ENCODE results near the gene LPIN2. TPM values are rescaled to one million over a fixed set of nuclear protein-coding genes. Genes with fewer than 3 reads are reported as not detected.

The LPIN2 gene
- total and polyA plus RNA-seq, 2 of the 13 experiments (the other 11 are each of a cell fraction or from before 2014, with no cell fraction given): 46.0 to 119 TPM

- H3K36me3 ChIP-seq (replicated peaks in 1 of 2; ENCODE audit: control insufficient read depth in 1 of 2, insufficient read depth in 2 of 2, low read length in 2 of 2): peaks cover 1 to 24% of the 10 kb centered on the region in 2 experiments; a peak in 3 of 5 replicates
- peaks cover 90% of the 10 kb centered on the region for H4K20me1 ChIP-seq (ENCODE audit: insufficient read depth, low read length)
- H3K27me3 ChIP-seq (ENCODE audit: control insufficient read depth in 1 of 2, insufficient read depth in 2 of 2, low read length in 2 of 2): no peaks in the 10 kb centered on the region
- no peak overlapping the region for H3K4me3 ChIP-seq (replicated peaks in 1 of 3; ENCODE audit: insufficient read depth in 1 of 3, low read depth in 2 of 3, low read length in 3 of 3)
- no peaks in the 10 kb centered on the region for H3K9me3 ChIP-seq (ENCODE audit: low read length)
- H3K79me2 ChIP-seq (ENCODE audit: insufficient read depth, low read length): peaks cover 93% of the 10 kb centered on the region
- ATAC-seq: peak; percentile 60
- H3K9ac ChIP-seq (ENCODE audit: insufficient read depth, low read depth, low read length): no peak overlapping the region
- peak overlapping the region; percentile 25 for H3K27ac ChIP-seq (ENCODE audit: extremely low read length, insufficient read depth, low read length)
- 95% methylated on average over 5 of the region's 6 CpGs for WGBS (ENCODE audit: low lambda C conversion rate)
- H3K4me1 ChIP-seq (ENCODE audit: insufficient read depth, low read length): peaks cover 76% of the 10 kb centered on the region
- intact Hi-C loops (cut with micrococcal nuclease; ENCODE audit: unreplicated experiment) (no loop called here), in situ Hi-C loops (cut with HindIII; ENCODE audit: extremely low pct_ligation_motif_present, low pct_unique_long_range_greater_than_20kb) (no loop called here)
- no peak overlapping the region for H3K4me2 ChIP-seq (ENCODE audit: low read depth, low read length)
- no TSS peak for BruUV-seq (replicated peaks)
- CTCF ChIA-PET (ENCODE audit: low intra/inter-chr PET ratio, low total read pairs): no interaction called here
- H2AFZ ChIP-seq (ENCODE audit: low read length): no peak overlapping the region
- POLR2A ChIA-PET: interaction anchor here (0.7 to 1.8 kb wide), 5 partner anchors 9 to 252 kb away, joined by 3 to 8 read pairs (median 3); no protein-coding TSS in a partner anchor
- no peak for FAIRE-seq
- DNase-seq (ENCODE audit: low spot score): no peak
- TF ChIP-seq, protein P1, sequence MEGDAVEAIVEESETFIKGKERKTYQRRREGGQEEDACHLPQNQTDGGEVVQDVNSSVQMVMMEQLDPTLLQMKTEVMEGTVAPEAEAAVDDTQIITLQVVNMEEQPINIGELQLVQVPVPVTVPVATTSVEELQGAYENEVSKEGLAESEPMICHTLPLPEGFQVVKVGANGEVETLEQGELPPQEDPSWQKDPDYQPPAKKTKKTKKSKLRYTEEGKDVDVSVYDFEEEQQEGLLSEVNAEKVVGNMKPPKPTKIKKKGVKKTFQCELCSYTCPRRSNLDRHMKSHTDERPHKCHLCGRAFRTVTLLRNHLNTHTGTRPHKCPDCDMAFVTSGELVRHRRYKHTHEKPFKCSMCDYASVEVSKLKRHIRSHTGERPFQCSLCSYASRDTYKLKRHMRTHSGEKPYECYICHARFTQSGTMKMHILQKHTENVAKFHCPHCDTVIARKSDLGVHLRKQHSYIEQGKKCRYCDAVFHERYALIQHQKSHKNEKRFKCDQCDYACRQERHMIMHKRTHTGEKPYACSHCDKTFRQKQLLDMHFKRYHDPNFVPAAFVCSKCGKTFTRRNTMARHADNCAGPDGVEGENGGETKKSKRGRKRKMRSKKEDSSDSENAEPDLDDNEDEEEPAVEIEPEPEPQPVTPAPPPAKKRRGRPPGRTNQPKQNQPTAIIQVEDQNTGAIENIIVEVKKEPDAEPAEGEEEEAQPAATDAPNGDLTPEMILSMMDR (CRISPR knock-in tag; IDR thresholded peaks at IDR 0.05): 0 out of 2 replicates have a peak, but pooled peaks have one; percentile 11
- TF ChIP-seq SAFB2 (CRISPR knock-in tag; IDR thresholded peaks at IDR 0.05; ENCODE audit: borderline replicate concordance, low read depth) (no peak), PAWR (CRISPR knock-in tag; IDR thresholded peaks at IDR 0.05; ENCODE audit: borderline replicate concordance) (no peak), PPARG (CRISPR knock-in tag; conservative IDR thresholded peaks at IDR 0.05) (no peak), CSRNP1 (CRISPR knock-in tag; IDR thresholded peaks at IDR 0.05) (no peak), TAF15 (IDR thresholded peaks at IDR 0.05; ENCODE audit: low read depth, low read length, poor library complexity, severe bottlenecking) (no peak), ZNF234 (CRISPR knock-in tag; conservative IDR thresholded peaks at IDR 0.05) (no peak), STAG1 (CRISPR knock-in tag; IDR thresholded peaks at IDR 0.05) (peak; percentile 27; the same call in 1 of the 2 replicates), MLXIP (CRISPR knock-in tag; IDR thresholded peaks at IDR 0.05; ENCODE audit: borderline replicate concordance) (no peak), ZSCAN25 (CRISPR knock-in tag; IDR thresholded peaks at IDR 0.05) (no peak)
- TF ChIP-seq, protein P2, sequence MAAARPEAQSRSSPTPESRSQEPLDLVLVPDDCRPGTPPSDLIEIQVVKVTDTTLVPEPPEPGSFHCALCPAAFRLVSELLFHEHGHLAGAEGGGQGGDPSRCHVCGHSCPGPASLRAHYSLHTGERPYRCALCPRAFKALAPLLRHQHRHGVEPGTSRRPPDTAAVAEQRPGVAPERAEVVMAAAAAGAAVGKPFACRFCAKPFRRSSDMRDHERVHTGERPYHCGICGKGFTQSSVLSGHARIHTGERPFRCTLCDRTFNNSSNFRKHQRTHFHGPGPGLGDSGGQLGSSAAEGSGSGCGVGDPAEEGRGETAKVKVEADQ (CRISPR knock-in tag; IDR thresholded peaks at IDR 0.05; ENCODE audit: borderline replicate concordance): no peak
- TF ChIP-seq, protein P3, sequence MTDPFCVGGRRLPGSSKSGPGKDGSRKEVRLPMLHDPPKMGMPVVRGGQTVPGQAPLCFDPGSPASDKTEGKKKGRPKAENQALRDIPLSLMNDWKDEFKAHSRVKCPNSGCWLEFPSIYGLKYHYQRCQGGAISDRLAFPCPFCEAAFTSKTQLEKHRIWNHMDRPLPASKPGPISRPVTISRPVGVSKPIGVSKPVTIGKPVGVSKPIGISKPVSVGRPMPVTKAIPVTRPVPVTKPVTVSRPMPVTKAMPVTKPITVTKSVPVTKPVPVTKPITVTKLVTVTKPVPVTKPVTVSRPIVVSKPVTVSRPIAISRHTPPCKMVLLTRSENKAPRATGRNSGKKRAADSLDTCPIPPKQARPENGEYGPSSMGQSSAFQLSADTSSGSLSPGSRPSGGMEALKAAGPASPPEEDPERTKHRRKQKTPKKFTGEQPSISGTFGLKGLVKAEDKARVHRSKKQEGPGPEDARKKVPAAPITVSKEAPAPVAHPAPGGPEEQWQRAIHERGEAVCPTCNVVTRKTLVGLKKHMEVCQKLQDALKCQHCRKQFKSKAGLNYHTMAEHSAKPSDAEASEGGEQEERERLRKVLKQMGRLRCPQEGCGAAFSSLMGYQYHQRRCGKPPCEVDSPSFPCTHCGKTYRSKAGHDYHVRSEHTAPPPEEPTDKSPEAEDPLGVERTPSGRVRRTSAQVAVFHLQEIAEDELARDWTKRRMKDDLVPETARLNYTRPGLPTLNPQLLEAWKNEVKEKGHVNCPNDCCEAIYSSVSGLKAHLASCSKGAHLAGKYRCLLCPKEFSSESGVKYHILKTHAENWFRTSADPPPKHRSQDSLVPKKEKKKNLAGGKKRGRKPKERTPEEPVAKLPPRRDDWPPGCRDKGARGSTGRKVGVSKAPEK (CRISPR knock-in tag; IDR thresholded peaks at IDR 0.05; ENCODE audit: borderline replicate concordance): no peak
Observed at GRCh38 chr18:2994603-2995432, 18.1 kb downstream of the LPIN2 start.

Data from HepG2 (cell line).